HPDE6-E6E7 (cell line): ENCODE measurements around the gene CKM.
"Not testable (repeated sequence)": the region's sequence is repeated elsewhere in the genome, so short reads cannot be mapped to it uniquely, and the experiment has no call there.

ENCODE experiments used
- DNase-seq: peaks from one replicate; pipeline ENCODE4 v3.0.0; 2011; ENCODE audit warnings: missing footprints; ENCODE audit errors: extremely low spot score

The CKM gene

DNA sequence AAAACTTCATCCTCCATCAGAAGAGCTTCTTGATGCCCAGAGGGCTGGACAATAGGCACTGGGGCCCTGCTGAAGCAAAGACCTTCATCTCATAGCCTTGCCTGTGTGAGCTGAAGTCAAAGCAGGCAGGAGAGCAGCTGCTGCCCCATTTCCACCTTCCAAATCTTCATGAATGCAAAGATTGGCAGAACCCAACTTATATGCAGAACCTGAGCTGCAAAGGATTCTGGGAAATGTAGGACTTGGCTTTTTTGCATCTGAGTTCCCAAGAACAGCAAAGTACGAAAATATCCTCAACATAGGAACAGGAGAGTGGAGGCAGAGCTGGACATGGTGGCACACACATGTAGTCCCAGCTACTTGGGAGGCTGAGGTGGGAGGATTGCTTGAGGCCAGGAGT is 30.8 kb downstream of the CKM start:
- no peak for DNase-seq

DNA sequence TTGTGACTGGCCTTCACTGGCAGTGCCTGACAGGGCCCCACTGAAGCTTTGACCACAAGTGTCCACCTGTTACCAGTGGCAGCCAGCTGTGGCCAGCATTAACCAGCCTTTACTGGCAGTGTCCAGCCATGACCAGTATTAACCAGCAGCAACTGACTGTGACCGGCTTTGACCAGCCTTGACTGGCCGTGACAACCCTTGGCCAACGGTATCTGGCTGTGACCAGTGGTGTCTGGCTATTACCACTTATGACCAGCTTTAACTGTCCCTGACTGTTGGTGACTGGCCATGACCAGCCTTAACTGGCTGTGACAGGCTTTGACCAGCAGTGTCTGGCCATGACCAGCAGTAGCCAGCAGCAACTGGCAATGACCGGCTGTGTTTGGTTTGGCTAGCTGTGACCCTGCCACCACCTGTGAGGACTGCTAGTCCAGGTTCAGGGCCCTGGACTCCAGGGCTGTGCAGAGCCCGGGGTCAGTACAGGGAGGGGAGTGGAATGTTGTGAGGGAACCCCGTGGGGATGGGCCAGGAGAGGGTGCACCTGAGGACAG is 32.2 kb downstream of the CKM start:
- no peak for DNase-seq

DNA sequence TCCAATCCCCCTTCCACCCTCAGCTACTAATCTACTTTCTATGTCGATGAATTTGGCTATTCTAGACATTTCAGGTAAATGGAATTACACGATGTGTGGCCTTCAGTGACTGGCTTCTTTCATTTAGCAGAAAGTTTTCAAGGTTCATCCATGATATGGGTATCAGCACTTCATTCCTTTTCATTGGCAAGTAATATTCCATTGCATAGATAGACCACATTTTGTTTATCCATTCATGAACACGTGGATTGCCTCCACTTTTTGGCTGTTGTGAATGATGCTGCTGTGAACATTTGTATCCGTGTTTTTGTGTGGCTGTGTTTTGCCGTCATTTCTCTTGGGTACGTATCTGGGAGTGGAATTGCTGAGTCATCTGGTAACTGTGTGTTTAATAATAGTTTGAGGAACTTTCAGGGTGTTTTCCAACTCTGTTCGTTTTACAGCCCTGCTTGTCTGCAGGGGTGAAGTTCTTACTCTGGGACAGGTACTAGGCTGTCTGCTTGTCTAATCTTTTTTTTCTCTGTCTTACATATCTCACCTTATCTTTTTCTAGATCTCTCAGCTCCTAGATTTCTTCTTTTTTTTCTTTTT is 39.1 kb downstream of the CKM start:
- DNase-seq, result no peak

DNA sequence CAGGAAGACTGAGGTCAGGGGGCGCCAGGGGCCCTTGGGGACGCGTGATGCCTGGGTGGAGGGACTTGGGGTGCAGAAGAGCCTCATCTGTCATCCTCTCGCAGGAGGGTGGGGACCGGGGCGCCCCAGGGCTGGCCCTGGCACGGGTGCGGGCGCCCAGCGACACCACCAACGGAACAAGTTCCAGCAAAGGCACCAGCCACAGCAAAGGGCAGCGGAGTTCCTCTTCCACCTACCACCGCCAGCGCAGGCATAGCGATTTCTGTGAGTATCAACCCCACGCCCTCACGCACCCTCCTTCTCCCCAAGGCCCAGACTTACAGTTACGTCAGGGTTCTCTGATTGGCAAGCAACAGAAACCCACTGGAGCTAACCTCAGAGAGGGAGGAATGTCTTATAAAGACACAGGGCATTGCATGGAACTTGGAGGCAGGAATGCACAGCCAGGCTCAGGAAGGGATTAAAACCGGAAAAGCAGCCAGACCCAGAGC is 42.2 kb downstream of the CKM start:
- no peak for DNase-seq

DNA sequence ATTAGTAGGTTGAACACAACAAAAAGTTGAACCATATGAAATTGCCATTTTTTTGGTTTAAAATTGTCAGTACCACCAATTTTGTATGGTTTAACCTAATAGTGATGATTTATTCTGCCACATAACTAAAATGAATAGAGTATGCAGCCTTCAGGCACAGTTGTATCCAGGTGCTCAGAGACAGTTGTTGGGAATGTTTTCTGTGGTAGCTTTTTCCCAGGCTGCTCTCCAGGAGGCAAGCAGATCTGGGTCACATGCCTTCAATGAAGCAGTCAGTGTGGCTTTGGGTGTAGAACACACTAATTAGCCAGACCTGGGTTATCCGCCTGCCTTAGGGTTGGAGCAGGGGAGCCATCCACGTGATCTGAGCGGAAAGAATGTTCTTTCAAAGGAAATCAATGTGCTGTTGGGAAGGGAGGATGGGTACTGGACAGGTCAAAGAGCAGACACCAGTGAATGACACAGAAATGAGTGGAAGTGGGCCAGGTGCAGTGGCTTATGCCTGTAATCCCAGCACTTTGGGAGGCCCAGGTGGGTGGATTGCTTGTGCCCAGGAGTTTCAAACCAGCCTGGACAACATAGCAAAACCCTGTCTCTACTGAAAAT is 43.0 kb downstream of the CKM start:
- DNase-seq, result no peak

DNA sequence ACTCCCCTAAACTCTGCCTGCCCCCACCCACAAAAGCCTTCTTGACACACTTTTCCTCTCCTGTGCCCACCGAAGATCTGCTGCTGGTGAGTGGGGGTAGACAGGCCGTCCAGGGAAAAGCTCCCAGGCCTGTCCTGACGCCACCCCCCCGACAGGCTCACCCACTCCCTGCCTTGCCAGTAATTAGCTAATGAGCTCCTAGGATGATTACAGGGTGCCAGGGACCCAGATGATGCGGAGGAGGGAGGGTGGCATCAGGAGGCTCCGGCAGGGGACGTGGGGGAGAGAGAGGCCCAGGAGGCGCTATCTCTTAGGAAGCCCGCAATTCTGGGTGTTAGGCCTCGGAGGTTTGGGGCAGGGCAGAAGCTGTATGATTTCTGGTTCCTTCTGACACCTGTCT is 44.6 kb downstream of the CKM start:
- DNase-seq, result no peak

DNA sequence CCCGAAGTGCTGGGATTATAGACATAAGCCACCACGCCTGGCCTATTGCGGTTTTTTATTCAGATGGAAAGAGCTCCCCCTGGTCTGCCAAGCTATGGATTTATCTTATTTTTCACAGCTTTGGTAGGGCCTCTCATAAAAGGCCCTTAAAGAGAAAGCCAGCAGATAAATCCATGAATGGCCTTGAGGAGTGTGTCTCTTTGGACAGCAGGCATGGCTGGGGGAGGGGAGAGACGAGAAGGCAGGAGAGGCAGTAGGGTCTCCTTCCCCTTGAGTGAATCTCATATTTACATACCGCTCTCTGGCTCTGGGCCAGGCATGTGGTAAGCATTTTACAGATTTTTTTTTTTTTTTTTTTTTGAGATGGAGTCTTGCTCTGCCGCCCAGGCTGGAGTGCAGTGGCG is 46.4 kb downstream of the CKM start:
- no peak for DNase-seq

DNA sequence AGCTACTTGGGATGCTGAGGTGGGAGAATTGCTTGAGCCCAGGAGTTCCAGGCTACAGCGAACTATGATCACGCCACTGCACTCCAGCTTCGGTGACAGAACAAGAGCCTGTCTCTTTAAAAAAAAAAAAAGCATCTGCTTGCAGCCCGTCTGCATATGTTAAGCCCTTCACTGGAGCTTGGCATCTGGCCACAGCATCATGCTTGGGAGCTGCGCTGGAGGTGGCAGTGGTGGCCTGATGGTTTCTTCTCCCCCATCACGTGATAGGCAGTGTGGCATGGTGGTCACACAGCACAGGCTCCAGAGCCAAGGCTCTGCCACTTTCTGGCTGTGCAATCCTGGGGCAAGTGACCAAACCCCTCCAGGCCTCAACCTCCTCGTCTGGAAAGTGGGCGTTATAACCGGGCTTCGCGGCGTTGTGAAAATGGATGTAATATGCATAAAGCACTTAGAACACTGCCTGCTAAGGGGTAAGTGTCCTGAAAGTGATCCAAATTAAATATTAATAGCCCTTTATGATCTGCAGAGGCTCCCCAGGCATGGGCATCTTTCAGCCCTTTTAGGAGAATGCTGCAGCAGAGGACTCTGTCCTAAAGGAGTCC is 47.2 kb downstream of the CKM start:
- DNase-seq, result no peak

DNA sequence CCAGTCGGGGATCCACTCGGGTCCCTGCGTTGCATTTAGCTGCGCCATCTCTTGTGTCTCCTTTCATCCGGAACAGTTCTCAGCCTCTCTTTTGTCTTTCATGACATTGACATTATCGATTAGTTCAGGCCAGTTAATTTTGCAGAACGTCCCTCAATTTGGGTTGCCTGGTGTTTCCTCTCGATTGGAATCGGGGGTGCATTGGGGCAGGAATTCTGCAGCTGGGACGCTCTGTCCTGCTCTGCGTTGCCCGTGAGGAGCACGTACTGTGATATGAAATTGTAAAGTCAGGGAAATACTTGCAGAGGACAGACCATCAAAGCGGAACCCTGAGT is 49.2 kb downstream of the CKM start:
- DNase-seq, result no peak

DNA sequence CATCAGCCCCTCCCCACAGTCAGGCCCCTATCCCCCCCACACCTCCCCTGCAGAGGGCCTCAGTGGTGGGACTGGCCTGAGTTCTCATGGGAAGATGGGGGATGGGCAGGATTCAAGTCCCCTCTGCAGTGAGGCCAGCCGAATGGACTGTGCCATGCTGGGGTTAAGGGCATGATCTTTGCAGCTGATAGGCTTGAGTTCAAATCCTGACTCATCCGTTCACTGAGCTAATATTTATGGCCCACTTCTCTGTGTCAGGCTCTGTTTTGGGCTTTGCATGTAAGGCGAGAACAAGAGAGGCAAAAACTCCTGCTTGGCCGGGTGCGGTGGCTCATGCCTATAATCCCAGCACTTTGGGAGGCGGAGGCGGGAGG is 51.0 kb downstream of the CKM start:
- no peak for DNase-seq

DNA sequence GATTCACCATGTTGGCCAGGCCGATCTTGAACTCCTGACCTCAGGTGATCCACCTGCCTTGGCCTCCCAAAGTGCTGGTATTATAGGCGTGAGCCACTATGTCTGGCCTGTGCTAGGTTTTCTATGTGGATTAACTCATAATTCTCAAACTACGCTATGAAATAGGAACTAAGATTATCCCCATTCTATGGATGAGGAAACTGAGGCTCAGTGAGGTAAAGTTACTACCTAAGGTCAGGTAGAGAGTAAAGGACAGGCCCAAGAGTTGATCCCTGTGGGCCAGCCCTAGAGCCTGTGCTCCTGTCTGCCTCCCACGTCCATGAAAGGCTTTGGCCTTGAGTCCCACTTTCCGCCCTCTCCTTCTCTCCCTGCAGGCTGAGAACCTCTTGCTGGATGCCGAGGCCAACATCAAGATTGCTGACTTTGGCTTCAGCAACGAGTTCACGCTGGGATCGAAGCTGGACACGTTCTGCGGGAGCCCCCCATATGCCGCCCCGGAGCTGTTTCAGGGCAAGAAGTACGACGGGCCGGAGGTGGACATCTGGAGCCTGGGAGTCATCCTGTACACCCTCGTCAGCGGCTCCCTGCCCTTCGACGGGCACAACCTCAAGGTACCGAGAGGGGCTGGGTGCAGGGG is 51.5 kb downstream of the CKM start:
- no peak for DNase-seq

DNA sequence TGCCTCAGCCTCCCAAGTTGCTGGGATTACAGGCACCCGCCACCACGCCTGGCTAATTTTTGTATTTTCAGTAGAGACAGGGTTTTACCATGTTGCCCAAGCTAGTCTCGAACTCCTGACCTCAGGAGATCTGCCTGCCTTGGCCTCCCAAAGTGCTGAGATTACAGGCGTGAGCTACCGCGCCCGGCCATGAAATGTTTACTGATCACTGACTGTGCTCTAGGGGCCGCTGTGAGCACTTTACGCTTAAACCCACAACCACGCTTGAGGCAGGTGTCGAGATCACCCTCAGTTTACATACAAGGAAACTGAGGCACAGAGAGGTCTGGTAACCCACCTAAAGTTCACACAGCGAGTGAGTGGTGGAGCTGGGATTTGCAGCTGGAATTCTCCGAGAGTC is 52.7 kb downstream of the CKM start:
- DNase-seq, result not testable (repeated sequence)

DNA sequence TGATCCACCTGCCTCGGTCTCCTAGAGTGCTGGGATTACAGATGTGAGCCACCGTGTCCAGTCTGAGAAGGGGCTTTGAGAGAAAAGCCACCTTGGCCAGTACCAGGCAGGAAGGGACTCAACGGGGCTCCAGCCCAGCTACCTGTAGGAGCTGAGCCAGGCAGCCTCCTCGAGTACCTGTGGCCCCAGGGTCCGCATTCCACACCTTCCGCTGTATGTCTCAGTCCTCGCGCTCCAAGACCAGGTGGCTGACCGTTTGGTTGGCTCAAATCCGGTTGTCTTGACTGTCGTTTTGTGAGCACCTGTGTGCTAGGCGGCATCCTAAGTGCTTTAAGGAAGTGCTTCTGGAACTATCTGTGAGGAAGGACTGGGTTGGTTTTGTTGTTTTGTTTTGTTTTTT is 55.4 kb downstream of the CKM start:
- DNase-seq, result no peak

DNA sequence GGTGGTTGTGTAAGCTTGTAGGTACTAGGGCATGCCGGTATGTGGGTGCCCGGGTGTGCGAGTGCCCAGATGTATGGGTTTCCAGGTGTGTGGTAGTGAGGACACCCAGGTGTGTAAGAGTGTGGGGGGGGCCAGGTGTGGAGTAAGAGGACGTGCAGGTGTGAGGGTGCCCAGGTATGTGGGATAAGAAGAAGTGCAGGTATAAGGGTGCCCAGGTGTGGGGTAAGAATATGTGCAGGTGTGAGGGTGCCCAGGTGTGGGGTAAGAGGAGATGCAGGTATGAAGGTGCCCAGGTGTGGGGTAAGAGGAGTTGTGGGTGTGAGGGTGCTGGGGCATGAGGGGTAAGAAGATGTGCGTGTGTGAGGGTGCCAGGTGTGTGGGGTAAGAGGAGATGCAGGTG is 57.3 kb downstream of the CKM start:
- DNase-seq, result no peak

DNA sequence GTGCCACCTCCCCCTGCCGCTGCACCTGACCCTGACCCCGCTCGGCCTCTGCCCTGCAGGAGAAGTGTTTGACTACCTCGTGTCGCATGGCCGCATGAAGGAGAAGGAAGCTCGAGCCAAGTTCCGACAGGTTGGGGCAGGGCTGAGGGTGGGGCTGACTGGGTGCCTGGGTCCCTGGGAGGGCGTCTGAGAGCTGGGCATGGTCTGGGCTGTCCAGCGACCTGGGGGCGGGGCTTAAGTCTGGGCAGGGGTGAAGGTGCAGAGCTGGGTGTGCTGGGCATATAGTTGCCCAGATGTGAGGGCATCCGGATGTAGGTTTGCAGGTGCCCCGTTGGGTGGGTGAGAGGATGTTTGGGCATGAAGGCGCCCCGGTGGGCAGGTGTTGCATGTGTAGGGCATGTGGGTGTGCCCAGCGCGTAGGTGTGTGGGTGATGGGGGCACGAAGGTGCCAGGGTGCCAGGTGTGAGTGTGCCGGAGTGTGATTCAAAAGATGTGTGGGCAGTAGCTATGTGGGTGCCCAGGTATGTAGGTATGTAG is 57.8 kb downstream of the CKM start:
- no peak for DNase-seq

DNA sequence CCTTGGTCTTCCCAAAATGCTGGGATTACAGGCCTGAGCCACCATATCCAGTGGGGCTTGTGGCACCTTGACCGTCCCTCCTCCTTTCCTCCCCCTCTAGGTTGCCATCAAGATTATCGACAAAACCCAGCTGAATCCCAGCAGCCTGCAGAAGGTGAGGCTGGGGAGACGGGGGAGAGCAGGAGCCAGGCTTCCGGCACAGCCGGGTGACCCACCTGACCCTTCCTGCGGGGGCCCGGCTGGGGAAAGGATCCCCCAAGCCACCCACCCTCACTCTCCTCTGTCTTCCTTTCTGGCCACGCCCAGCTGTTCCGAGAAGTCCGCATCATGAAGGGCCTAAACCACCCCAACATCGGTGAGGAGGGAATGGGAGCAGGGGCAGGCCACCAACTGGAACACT is 59.7 kb downstream of the CKM start:
- DNase-seq, result no peak

DNA sequence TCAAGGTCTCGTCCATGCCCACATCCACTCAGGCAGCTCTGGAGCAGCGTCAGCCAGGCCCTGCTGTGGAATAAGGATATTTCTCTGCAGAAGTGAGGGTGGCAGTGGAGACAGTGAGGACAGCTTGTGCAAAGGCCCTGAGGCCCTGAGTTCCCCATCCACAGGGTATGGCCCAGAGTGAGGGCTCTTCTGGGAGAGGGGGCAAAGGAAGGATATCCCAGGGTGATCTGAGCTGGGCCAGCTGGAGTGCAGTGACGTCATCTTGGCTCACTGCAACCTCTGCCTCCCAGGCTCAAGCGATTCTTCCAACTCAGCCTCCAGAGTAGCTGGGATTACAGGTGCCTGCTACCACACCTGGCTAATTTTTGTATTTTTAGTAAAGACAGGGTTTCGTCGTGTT is 60.1 kb downstream of the CKM start:
- no peak for DNase-seq

DNA sequence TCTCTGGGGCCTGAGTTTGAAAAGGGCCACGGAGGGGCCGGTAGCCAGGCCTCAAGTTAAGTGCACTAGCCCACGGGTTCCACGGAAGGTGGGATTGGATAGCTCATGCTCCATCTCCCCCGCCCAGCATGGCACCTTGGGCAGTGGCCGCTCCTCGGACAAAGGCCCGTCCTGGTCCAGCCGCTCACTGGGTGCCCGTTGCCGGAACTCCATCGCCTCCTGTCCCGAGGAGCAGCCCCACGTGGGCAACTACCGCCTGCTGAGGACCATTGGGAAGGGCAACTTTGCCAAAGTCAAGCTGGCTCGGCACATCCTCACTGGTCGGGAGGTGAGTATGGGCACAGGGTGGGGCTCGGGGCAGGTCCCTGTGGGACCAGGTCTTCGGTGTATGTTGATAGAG is 63.8 kb downstream of the CKM start:
- DNase-seq, result no peak

DNA sequence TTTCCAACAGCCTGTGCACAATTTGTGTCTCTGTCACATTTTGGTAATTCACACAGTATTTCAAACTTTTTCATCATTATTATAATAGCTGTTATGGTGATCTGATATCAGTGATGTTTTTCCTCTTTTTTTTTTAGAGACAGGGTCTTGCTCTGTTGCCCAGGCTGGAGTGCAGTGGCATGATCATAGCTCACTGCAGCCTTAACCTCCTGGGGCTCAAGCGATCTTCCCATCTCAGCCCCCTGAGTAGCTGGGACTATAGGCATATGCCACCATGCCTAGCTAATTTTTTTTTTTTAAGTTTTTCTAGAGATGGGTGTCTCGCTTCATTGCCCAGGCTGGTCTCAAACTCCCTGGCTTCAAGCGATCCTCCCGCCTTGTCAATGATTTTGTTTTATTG is 65.8 kb downstream of the CKM start:
- no peak for DNase-seq
